T-helper 1 cell (primary cell): ENCODE data around the gene ATP2B2.

Experiments
- DNase-seq, 5 donors: peaks; one replicate each; pipeline ENCODE4 v3.0.0-alpha.2; 2012 to 2020

The ATP2B2 gene

DNA sequence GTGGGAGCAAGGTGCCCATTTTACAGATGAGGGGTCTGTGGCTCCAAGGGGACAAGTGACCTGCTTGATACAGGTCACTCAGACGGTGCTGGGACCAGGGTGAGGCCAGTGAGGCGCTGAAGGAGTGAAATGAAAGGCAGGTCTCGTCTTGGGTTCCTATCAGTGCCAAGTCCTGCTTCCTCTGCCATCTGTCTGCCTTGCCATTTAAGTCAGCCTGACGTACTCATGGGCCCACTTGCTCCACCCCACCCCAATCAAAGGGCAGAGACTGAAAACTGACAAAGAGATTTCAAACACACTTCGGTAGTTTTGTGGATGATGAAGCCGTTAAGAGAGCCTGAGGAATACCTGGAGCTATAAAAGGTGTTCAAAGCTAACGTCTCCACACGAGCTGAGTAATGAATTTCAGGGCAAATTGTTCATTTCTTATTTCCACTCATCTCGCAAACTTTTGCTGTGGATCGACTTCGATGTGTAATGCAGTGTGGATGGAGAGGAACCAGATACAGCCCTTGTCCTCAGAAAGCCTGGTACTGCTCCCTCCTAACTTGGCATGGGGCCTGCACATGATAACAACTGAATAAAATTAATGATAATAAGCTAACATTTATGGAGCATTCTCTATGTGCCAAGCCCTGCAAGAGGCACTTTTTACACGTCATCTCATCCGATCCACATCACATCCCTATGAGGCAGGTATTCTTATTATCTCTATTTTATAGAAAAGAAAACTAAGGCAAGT, 36.6 kb downstream of the ATP2B2 start:
- DNase-seq = no peak

DNA sequence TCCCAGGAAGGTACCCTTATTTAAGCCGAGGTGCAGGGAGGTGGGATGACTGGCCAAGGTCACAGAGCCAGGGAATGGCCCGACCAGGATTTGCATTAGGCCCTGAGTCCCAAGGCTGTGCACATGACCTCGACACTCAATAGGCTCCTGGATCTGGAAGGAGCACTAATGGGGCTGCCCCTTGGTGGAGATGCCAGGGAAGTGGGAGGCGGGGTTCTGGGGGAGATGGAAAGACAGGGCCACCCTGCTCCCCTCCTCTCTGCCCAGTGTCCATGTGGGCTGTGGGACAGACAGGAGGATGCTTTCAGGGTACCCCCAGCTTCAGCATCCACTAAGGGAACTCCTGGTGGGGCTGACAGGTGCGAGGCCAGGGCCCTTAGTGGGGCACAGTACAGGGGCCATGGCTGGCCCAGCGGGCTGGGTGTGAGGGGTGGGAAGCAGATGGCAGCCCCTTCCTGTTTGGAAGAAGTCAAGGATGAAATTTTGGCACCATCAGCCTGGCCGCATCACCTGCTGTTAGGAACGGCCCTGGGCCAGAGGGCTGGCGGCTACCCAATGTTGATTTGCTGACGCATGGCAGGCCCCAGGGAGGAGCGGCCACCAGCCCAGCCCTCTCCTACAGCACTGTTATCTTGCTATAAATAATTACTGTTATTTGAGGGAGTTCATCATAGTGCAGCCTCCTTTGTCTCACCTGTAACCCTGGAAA, 37.3 kb downstream of the ATP2B2 start:
- DNase-seq = no peak

DNA sequence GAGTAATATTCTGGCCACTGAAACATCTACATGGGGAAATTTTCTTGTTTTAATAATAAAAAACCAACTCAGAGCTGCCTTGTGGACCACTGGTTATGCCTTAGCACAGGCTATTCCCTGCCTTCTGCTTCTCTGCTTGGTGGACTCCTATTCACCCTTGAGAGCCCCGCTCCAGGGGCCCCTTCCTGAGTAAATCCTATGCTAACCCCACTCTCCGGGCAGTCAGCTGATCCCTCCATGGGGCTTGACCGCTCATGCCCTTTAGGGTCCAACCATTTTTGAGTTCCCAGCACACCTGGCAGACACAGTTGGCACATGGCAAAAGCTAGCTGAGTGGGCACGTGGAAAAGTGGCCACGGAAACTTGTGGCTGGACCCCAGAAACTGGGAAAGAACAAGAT, 38.2 kb downstream of the ATP2B2 start:
- no peak for DNase-seq

DNA sequence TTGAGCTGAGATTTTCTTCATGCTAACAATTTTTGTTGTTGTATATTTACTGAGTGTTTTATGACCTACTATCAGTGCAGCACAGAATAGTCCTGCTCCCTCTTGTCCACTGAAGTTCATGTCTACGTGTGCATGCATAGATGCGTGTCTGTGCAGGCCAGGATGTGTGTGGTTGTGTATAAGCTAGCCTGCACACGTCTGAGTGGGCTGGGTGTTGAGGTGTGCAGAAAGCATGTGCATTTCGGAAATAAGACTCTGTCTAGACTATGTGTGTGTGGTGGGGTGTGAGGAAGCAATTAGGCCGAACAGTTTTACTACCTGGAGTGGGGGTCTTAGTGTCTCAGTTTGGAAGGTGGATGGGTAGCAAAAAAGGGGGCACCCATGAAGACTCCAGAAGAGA, 39.2 kb downstream of the ATP2B2 start:
- no peak for DNase-seq

DNA sequence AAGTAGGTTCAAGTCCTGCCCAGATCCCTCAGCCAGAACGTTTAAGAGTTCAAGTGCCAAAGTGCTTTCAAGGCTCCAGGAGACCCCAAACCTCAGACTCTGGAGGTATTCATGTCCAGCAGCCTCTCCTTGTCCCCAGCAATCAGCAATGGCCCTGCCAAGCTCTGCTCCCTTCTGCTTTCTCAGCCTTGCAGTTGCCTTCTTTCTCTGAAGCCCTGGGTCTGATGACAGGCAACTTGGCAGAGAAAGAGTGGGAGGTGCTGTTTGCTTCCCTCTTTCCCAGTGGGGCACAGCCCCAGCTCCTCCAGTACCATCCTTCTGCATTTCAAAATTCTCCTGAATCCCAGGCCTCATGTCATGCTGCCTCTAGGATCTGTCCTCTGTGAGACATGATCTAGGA, 40.2 kb downstream of the ATP2B2 start:
- no peak for DNase-seq

DNA sequence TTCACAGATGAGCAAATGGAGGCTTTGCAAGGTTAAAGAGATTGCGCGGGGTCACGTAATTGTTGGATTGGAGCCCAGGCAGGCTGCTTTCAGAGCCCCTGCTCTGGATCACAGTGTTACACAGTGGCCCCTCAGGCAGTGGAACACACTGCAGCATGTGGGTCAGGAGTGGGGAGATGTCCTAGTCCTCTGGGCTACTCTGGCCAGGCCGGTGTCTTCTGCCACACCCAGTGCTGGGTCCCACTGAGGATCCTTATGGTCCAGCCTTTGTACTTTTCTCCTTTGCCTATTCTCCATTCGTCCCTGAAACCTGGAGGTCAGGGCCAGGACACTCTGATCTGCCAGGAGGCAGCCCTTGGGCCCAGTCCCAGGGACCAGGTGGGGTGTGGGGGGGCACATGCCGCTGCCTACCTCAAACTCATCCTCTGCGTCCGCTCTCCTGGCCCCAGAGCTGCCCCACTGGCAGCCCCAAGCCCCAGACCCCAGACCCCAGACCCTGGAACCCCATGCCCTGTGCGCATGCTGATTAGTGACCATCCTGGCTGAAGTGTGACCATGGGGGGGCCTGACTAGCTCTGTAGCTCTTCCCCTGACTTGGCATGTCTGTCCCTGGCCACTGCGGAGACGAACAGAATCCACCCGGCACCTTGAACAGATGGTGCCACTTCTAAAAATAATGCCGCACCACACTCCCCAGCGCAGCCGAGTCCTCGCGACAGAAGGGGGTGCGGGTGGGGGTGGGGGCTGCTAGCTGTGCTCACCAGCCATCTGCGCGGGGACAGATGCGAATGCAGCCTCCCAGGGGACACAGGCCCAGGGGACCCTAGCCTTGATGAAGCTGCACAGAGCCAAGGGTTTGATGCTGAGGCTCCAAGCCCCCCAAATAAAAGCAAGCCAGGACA, 41.6 kb downstream of the ATP2B2 start:
- no peak for DNase-seq

DNA sequence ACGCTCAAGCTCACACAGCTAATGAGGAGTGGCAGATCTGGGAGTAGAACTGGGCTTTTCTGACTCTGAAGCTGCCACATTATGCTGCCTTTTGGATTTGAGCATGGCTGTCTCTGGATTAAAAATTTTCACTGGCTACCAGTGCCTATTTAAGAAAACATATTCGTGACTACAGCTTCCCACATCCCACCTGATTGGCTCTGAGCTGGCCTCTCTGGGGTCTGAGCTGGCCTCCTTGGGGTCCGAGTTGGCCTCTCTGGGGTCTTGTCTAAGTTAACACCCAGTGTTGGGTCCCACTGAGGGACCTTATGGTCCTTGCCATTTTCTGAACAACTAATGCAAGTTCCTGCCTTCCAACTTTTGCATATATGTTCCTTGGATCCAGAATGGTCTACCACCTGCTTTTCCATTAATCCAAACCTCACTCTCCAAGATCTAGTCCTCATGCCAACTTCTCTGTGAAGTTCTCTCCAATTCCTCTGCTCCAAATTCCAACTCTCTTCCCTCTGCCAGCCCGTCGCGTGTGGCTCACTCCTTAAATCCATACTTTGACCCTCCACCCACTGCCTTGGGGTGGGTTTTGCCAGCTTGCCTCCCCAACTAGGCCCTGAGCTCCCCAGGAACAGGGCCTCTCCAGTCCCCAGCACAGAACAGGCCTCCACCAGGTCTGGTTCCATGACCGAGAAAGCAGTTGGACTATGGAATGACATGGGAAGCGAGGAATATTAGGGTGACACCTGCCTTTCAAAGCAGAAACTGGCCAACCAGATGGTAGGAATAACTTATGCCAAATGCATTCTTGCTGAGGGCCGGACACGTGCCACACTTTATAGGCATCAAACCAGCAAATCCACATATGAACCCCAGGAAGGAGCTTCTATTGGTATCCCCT, 42.5 kb downstream of the ATP2B2 start:
- no peak for DNase-seq

DNA sequence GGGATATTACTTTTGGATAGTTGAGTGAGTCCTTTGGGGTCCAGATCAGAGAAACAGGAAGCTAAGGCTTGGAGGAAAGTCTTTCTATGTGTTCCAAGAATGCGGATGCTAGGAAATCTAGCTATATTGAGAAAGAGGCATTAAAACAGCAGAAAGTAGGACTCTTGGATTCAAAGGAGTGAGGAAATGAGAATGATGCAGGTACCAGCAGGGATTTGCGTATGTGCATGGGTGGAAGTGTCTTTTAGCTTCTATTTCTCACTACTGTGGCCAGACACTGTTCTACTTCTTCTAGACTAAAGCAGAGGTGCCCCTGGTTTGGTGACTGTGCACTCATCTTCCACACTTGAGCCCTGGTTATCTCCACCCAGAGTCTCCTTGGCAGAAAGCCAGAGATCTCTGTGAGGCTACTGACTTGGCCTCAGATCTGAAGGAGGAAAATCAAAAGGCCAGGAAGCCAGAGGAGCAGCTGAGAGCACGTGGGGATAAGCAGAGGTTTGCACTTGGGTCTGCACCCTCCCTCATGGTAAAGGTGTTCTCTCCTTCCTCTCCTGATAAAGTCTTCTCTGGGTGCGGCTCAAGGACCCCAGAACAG, 44.3 kb downstream of the ATP2B2 start:
- DNase-seq = no peak

DNA sequence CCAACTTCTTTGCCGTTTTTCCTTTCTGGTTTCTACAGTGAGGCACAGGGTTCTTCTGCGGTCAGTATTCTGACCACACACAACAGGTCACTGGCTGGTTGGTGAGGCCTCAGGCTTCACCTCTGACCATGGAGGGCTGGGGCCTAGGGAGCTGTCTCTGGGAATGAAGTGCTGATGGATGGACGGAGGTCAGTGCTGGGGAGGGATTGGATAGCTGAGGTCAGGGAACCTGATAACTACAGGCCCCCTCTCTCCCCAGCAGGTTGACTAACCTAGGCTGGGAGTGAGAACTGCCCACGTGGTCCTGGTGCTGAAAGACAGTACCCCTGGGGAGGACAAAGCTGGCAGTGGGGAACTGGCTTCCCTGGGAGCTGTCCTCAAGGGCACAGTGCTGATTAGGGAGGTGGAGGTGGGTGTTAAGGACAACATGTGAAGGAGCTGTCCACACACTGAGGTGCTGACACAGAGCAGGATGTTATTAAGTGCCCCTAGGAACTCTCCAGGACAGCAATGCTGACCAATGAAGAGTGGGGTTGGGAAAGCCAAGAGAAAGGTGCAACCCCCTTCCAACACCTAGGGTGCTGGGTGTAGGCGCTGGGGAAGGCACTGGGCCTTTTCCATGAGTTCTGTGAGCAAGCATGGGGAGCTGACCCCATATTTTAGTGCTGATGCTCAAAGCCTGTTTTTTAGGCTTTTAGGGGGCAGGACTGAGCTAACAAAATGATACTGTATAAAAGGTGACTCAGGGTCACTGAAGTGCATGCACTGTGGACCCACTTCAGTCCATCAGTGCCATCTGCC, 45.2 kb downstream of the ATP2B2 start:
- peak; percentile 18 to 55 (median 37) for DNase-seq

DNA sequence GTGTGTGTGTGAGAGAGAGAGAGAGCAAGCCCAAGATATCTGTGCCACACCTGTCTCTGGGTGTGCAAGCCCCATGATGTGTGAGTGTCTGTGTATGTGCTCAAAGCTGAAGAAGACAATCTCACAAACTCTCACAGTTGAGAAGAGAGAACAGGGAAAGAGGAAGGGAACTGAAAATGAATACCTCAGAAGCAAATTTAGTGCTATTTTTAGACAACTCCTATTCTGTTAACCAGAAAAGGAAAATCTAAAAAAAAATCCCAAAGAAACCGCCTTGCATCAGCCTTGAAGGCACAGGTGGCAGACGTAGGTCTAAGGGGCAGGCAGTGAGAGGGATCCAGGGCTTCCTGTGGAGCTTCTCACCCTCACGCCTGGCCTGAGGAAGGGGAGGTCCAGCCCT, 47.8 kb downstream of the ATP2B2 start:
- no peak for DNase-seq

DNA sequence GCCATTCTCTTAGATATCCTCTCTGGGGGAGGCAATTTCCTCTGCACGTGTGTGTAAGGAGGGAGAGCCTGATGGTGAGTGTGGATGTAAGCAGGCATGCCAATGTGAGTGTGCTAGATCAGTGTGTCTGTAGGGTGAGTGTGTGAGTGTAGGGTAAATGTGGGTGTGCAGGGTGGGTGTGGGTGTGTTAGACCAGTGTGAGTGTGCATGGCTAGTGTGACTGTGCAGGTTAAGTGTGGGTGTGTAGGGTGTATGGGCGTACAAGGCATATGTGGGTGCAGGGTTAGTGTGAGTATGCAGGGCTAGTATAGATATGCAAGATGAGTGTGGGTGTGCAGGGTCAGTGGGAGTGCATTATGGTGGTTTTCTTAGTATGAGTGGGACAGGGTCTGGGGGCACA, 48.4 kb downstream of the ATP2B2 start:
- DNase-seq = no peak

DNA sequence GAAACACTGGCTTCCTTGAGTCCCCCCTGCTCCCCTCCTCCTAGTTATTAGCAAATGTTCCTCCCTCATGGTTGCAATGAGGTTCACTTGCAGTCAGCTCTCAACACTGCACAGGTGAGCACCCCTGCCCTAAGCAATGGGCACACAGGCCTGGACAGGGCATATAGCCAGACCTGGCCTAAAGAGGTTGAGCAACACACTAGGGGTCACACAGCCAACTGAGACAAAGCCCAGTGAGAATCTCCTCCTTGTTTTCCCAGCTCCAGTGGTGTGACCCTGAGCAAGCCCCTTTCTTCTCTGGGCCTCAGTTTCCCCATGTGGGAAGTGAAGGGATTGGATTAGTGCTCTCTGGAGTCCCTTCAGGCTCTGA, 49.9 kb downstream of the ATP2B2 start:
- DNase-seq = no peak

DNA sequence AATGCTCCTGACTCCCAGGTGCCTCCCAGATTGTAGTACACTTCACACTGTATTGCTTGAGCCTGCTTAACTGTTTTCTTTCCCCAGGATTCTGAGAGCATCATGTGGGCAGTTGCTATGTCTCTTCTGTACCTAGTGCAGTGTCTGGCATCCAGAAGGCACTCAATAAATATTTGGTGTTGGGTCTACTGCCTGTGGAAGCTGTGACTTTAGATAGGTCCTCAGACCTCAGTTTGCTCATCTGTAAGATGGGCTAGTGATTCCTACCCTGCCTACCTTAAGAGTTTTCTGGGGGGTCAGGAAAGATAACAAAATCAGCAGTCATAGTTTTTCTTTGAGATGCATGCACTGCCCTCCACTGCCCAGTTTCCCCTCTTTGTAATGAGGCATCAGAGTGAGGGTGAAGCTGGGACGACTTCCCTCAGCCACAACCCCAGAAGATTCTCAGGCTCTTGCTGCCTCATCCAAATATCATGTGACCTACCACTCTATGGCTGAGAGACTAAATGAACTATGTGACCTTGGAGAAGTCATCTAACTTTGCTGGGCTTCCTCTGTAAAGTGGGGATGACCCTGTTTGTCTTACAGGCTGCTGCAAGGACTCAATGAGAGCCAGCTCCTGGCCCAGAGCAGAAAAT, 50.4 kb downstream of the ATP2B2 start:
- no peak for DNase-seq

DNA sequence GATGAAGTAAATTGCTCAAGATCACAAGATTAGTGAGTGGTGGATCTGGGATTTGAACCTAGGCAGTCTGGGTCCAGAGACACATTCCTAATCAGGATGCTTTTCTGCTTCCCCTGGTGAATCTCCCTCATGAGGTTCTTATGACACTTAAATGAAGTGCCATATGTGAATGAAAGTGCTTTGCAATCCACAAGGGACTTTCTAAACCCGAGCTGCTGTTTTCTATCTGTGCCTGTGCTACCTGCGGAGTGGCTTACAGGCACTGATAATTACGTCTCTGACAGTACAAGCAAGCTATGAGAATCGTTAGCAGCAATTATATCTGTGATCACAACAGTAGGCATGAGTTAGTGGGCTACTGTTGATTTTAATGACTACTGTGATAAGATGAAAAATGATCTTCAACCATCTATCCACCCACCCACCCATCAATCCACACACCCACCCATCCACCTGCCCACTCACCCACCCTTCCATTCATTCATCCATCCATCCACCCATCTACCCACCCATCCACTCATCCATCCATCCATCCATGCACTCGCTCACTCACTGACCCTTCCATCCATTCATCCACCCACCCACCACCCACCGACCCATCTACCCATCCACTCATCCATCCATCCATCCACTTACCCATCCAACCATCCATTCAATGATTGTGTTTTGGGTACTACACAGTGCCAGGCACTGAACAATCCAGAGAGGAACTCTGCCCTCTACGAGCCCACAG, 51.8 kb downstream of the ATP2B2 start:
- DNase-seq = no peak

DNA sequence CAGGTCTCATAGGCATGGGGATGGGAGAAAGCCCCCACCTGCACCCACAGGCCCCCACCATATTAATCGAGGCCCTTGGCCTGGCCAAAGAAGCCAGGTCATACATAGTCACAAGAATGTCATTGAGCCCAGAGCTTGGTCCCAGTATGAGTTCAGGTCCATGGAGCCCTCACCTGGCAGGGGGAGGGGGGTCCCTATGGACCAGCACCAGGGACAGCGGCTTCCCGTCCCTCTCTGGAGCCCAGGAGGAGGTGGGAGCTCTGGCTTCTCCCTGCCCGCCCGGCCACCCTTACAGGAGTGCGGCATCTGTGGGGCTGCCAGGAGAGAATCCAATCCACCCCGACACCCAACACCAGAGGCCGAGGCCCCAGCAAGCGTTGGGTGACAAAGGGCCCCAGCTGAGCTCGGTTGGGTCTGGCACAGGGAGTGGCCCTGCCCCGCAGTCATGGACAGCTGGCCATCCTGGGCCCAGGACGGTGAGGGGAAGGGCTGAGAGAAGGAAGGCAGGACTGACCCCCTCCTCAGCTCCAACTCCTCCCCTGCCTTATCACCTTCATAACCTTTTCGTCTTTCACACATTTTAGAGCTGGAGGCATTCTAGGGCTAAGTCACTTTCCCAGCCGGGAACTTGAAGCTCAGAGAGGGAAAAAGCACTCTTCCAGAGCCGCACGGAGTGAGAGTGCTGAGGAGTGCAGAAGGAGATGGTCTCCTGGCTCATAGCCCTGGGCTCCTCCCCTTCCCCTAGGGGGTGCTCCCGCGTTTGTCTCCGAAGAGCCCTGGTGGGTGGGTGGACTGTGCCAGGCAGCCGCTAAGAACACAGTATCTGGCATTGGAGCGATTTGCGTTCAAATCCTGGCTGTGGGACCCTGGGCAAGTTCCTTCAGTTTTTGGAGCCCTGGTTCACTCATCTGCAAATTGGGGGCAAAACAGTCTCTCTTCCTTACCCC, 54.6 kb downstream of the ATP2B2 start:
- no peak for DNase-seq

DNA sequence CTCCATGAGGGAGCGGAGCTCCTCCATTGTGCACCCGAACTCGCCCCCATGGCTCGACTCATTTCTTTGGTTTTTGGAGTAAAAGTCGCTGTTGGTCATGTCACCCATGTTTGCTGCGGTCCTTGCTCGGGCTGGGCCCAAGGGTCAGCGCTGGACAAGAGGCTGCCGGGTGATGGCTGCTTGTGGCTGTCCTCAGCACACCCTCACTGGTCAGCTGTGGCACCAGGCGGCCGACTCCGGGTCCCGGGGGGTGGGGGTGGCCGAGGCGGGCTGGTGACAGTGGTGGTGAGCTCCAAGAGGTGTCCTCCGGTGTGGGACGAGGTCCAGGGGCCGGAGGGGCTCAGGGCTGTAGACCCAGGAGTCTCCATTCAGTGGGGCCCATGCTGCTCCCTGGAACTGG, 56.0 kb downstream of the ATP2B2 start:
- DNase-seq = no peak

DNA sequence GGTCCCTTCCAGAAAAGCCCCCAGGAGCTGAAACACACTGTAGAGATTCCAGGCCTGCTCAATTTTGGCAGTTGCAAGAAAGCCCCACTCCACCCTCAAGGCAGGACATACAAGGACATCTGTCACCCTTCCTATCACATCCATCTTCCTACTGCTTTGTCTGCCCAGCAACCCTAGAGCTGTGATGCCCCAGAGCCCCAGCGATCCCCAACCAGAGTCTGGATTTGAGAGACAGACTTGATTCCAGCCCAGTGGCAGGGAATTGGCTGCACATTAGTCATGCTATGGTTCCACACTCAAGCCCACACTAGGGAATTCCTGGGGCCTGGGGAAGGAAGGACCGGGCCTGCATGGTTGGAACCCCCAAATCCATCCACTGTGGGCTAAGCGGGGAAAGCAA, 56.8 kb downstream of the ATP2B2 start:
- DNase-seq = no peak

DNA sequence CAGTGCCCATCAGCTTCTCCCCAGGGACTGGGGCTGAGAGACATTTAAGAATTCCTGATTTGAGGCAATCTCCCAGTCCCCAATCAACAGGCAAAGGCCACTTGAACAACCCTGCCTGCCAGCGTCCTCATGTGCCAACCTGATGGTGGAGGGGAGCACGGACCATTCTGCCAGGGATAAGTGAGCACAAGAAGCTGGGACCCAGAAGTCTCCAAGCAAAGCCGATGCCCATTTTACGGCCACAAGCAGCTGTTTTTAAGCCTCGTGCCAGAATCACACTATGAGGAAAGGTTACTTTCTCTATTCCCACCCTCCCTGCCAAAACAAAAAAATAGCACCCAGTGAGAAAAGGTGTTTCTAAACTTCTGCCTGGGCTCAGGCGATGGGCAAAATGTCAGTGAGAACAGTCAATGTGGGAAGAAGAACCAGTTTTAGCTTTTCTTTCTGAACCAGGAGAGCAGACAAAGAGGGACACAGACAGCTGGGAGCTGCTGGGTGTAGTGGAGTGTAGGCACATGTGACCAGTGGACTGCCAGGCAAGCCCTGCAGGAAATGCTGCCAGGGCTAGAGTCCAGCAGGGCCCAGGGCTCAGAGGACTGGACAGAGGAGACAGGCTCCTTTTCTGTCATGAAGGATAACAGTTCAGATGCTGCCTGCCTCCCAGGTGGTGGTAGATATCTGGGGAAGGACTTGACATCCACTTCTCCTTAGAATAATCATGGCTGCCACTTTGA, 57.7 kb downstream of the ATP2B2 start:
- no peak for DNase-seq
